ENCODE measurements around the gene MPEG1. TPM values are rescaled to one million over a fixed set of nuclear protein-coding genes. Genes with fewer than 3 reads are reported as not detected.
A peak's percentile ranks its signal among the peaks of the same experiment; 100 is the strongest.

Gene MPEG1
- total and polyA plus RNA-seq, 2 of the 4 experiments (the other 2 are of a cell fraction): not detected

DNA sequence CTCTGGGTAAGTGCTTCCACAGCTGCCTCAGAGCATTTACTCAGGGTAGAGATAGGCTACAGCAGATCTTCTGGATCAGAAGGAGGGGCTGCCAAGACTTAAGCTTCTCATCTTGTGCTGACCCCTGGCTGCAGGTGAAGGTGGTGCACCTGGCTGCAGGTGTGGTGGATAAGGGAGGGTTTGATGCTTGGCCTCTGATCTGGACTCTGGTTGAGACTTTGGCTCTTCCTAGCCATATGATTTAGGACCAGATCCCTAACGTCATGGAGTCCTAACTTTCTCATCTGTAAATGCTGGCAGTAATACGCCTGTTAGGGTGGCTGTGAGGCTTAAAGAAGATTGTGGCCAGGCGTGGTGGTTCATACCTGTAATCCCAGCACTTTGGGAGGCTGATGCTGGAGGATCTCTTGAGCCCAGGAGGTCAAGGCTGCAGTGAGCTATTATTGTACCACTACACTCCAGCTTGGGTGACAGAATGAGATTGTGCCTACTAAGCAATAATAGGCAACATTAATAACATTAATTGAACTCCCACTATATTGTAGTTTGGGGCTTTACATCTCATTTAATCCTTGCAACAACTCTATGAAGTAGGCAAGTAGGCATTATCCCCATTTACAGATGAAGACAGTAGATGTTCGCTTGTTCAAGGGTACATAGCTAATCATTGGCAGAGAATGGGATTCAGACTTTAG, 30.1 kb downstream of the MPEG1 start:
- no CpG with 5 or more reads among the region's 4 CpGs for WGBS, 2 experiments (ENCODE audit: extremely low coverage in 2 of 2, insufficient read length in 1 of 2)
- no peak overlapping the region for H3K18ac ChIP-seq (ENCODE audit: low read depth, low read length)
- H2BK20ac ChIP-seq (ENCODE audit: low read depth, low read length): no peak overlapping the region
- no peak overlapping the region for H3K4me2 ChIP-seq (ENCODE audit: low read depth, low read length)
- no peaks in the 10 kb centered on the region for H3K9me3 ChIP-seq (ENCODE audit: control insufficient read depth, insufficient read depth, low read length)
- H4K20me1 ChIP-seq (ENCODE audit: insufficient read depth, low read length): 0 out of 2 replicates have a peak, but pooled peaks cover 4% of the 10 kb centered on the region
- H3K4ac ChIP-seq (ENCODE audit: low read depth, low read length): no peak overlapping the region
- ATAC-seq (ENCODE audit: low read depth) (no peak), DNase-seq (no peak)
- no peak overlapping the region for H2BK5ac ChIP-seq (ENCODE audit: low read depth, low read length, poor library complexity, severe bottlenecking)
- H3K79me1 ChIP-seq (ENCODE audit: low read depth in 1 of 2, low read length in 2 of 2): peaks cover 0 to 16% of the 10 kb centered on the region in 2 experiments; a peak in 2 of 4 replicates
- H3K27me3 ChIP-seq (ENCODE audit: control insufficient read depth, insufficient read depth, low read length): no peaks in the 10 kb centered on the region
- H3K4me1 ChIP-seq (ENCODE audit: control insufficient read depth, insufficient read depth, low read length): peaks cover 18% of the 10 kb centered on the region
- dilution Hi-C loops (cut with HindIII; ENCODE audit: low sequenced_read_pairs, unreplicated experiment): no loop called here
- no peak overlapping the region for H3K4me3 ChIP-seq (ENCODE audit: insufficient read depth, low read depth, low read length)
- intact Hi-C loops (cut with micrococcal nuclease): no loop called here
- H2AFZ ChIP-seq (replicated peaks; ENCODE audit: low read length, poor library complexity): no peak overlapping the region
- H2AK9ac ChIP-seq (replicated peaks; ENCODE audit: low read depth, low read length, poor library complexity): no peak overlapping the region
- H3K23ac ChIP-seq (ENCODE audit: low read depth, low read length): no peak overlapping the region
- H4K91ac ChIP-seq (ENCODE audit: insufficient read depth, low read depth, low read length): no peak overlapping the region
- no peak overlapping the region for H2AK5ac ChIP-seq (ENCODE audit: low read depth, low read length)
- in situ Hi-C loops (cut with MboI; ENCODE audit: low sequenced_read_pairs): no loop called here
- H3K36me3 ChIP-seq (ENCODE audit: control insufficient read depth, insufficient read depth, low read length): peaks cover 23% of the 10 kb centered on the region
- BruUV-seq (replicated peaks): no TSS peak
- ChIA-PET POLR2A (ENCODE audit: unreplicated experiment) (no interaction called here), CTCF (no interaction called here)
- no peak overlapping the region for H3K9ac ChIP-seq (ENCODE audit: low read depth, low read length)
- peaks cover 15% of the 10 kb centered on the region for H3K9me1 ChIP-seq (ENCODE audit: insufficient read depth, low read length)
- TF ChIP-seq MAFK (IDR thresholded peaks at IDR 0.05; ENCODE audit: low read depth, low read length) (peak; percentile 71), BHLHE40 (IDR thresholded peaks at IDR 0.05; ENCODE audit: low read depth, low read length) (no peak)
- no peak overlapping the region for H3K56ac ChIP-seq (ENCODE audit: extremely low read depth, insufficient read depth, low read length)
- H2BK15ac ChIP-seq (ENCODE audit: low read depth, low read length): no peak overlapping the region
- H3K14ac ChIP-seq (replicated peaks; ENCODE audit: low read depth, low read length): no peak overlapping the region
- no peak overlapping the region for H3K27ac ChIP-seq (ENCODE audit: insufficient read depth, low read length)
- no peak overlapping the region for H4K8ac ChIP-seq (ENCODE audit: low read depth in 2 of 2, low read length in 2 of 2)
- H2BK120ac ChIP-seq (ENCODE audit: low read depth, low read length): no peak overlapping the region
- no peak overlapping the region for H4K5ac ChIP-seq (ENCODE audit: low read depth, low read length)
